Eye (tissue), 1 donor: ENCODE results near the gene CUL9.

Experiments used
- DNase-seq: peaks from one replicate; pipeline ENCODE4 v3.0.0-alpha.2; 2015

The CUL9 gene

GRCh38 chr6:43258180-43258579 is 76.2 kb downstream of the CUL9 start:
- no peak for DNase-seq

DNA sequence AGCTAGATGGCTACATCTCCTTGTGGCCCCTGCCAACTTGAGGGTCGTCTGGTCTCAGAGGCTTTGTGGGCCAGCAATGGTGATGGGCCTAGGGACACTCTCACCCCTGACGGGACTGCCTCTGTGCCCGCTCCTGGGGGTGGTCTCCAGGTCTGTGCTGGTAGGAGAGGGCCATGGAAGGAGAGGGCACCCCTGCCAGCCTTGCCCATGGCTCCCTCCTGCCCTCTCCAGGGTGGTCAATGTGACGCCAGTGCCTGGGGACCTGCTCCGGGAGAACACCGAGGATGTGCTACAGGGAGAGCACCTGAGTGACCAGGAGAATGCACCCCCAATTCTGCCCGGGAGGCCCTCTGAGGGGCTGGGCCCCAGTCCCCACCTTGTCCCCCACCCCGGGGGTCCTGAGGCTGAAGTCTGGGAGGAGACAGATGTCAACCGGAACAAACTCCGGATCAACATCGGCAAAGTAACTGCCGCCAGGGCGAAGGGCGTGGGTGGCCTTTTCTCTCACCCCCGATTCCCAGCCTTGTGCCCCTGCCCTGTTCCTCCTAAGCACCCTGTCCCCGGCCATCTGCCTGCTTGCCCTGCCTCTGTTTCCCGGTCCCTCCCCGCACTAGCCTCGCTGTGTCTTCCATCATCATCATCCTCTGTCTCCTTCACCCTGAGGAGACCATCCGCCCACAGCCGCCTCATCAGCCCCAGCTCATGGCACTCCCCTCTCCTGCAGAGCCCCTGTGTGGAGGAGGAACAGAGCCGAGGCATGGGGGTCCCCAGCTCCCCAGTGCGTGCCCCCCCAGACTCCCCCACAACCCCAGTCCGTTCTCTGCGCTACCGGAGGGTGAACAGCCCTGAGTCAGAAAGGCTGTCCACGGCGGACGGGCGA is 77.1 kb downstream of the CUL9 start:
- no peak for DNase-seq

DNA sequence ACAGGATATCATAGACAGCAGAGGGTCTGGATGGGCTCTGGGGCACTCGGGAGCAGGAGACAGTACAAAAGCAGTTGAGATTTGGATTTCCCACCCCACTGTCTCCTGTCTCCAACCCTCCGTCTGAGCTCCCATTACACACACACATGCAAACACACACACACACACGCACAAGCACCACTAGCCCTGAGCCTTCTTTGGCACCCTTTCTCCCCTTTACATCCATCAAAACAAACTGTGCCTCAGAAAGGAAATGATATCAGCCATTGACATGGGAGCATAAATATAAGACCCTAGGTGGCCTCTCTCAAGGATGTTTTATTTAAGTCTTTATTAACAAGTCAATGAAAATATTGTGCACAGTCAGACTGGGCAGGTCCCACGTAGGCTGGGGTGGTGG is 78.8 kb downstream of the CUL9 start:
- DNase-seq: peak; percentile 33

DNA sequence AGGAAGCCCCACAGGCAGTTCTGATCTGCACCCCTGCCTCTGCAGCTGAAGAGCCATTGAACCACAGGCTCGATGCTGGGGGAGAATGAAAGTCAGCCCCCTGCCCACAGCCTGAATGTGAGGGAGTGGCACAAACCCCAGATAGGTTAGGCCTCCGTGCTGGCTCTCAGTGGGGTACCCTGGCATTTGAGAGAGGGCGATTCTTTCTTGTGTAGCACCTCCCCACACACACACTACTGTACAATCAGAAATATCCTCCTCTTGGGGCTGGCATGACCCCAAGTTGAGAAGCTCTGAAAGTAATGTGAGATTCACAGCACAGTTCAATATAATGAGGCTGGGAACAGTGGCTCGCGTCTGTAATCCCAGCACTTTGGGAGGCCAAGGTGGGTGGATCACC is 79.2 kb downstream of the CUL9 start:
- DNase-seq: no peak

GRCh38 chr6:43262000-43262779 is 80.2 kb downstream of the CUL9 start:
- no peak for DNase-seq

- DNase-seq: no peak
Observed at GRCh38 chr6:43262780-43263313, 80.9 kb downstream of the CUL9 start.

DNA sequence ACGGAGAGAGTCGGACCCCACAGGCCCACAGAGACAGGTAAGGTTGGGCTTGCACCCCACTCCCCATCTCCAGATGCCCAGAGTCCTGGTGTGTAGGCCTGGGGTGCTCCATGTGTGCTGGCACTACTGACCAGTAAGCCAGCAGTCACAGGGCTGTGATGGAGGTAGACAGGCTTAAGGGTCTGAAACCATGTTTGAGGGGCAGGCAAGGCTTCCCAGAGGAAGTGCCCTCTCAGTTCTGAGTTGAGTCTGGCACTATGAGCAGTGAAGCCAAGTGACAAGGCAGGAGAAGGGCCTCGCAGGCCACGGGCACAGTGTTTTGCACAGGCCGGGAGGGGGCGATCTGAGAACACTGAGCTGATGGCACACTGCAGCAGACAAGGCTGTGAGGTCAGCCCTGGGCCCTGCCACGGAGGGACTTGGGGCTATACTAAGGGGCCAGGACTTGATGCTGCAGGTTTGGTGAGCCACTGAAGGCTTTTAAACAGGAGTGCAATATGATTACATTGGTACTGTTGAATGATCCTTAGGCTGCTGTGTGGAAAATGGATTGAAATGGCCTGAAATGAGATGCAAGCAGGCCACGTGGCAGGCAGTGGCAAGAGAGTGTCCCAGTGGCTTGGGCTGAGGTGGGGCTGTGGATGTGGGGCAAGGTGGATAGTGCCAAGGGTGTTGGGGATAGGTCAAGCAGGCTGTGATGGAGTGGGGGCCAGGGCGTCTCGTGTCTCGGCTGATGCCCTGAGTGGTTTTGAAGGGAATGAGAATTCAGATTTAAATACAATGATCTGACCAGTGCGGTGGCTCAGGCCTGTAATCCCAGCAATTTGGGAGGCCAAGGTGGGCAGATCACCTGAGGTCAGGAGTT is 81.5 kb downstream of the CUL9 start:
- DNase-seq: peak; percentile 80

DNA sequence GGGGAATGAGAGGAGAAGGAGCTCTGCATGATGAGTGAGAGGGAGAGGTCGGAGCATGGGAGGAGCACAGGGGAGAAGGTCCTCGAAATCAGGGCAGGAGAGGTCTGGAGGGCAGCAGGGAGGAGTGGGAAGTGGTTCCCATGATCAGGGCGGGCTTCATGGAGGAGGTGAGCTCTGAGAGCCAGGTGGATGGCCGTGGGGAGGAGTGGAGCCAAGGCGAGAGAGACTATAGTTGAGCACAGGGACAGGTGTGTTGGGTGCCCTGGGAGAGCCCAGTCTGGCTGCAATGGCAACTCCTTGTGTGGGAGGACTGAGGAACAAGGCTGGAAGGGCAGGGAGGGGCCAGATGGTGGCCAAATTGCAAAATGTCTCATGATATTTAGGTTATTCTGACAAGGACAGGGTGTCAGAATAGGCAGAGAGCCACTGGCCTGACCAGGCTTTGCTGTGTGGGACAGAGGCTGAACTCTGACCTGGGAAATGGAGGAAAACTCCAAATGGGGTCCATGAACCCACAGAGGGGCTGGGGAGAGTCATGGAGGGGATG is 82.7 kb downstream of the CUL9 start:
- DNase-seq: no peak

GRCh38 chr6:43265564-43265963 is 83.6 kb downstream of the CUL9 start:
- DNase-seq: no peak

DNA sequence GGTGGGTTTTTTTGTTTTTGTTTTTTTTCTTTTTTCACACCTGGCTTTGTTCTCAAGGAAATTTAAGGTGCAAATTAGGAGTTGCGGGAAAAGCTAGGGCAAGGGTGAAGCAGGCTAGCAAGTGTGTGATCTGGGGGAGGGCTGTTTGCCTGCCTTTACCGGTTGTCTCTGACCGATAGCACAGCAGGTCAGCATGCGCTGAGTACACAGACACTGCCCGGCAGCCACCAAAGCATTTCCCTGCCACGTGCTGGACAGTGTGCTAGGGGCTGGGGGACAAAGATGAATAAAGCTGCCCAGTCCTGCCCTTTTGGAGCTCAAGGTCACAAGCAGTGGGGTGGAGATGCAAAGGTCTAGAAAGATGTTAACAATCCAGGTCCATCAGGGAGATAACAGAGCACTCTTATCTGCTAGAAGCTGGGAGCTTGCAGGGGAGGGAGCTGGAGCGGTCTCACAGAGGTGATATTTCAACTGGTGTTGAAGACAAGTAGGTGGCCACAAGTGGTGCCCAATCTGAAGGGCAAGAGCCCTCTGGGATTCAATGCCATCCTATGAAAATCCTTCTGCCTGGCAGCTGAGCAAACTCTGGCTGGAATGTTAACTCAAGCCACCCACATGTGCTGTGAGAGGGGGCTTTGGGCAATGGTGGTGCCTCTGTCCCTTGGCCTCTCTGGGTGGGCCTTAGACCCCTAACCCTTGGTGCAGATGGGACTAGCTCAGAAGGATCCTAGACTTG is 85.8 kb downstream of the CUL9 start:
- no peak for DNase-seq

GRCh38 chr6:43268355-43268700 is 86.3 kb downstream of the CUL9 start:
- no peak for DNase-seq

GRCh38 chr6:43268782-43269272 is 86.8 kb downstream of the CUL9 start:
- DNase-seq: no peak

GRCh38 chr6:43269273-43270007 is 87.4 kb downstream of the CUL9 start:
- peak; percentile 42 for DNase-seq

DNA sequence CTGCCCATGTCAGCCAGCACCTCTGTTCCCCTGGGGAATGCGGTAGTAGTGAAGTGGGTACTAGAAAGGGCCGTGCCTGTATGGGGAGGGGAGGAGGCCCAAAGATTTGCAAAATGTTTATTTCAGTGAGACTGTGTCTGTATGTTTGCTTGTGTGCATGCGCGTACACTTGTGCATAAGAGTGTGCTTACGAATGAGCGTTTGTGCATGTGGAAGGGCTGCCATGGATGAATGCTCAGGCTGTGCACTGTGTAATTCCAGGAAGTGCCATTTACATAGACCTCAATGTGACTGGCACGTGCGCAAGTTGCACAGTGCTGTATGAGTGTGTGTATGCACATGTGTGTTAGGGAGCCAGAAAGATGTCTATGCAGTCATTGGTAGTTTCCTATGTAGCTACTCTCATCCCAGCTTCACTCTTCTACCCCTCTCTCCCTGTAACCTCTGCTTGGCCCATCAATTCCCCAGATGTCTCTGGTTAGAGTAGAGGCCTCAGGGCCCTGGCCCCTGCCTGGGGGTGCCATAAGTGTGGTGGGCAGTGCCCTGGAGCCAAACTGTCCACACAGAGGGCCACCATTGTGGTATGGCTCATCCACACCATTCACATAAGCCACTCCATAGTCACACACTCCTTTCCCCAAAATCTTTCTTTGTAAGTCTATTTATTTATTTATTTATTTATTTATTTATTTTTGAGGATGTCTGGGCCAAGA is 89.3 kb downstream of the CUL9 start:
- DNase-seq: no peak

DNA sequence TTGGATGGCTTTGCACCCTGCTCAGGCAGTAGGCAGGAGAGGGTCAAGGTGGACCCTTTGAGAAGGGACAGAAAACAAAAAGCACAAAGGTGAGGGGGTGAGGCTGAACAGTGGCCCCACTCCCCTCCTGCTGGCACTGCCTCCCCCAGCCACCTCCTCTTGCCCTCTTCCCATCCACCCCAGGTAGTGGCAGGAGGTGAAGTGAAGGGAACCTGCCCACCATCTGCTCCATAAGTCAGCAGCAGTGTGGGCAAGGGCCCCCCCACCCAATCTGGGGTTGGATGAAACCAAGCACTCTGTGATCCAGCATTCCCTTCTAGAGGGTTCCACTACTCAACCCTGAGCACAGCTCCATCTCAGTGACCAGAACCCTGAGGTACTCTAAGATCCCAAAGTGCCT is 89.9 kb downstream of the CUL9 start:
- no peak for DNase-seq

DNA sequence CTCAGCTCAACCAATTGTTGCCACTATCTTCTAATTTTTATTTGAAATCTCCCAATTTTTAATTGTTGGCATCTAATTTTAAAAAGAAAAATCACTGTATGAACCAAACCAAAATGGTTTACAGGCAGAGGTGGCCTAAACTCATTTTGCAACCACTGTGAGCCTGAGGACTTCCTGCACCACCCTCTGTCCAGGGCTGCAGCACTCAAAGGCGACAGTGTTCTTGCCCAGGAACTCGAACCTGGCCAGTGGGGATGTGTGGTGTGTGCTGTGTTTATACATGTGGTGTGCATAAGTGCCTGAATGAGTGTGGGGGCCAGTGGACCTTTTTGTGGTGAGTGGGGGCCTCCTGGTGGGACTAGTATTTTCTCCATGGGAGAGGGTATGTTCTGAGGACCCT is 91.7 kb downstream of the CUL9 start:
- DNase-seq: no peak
